Esophagus squamous epithelium (tissue), 5 donors: ENCODE measurements around the gene GPR78. TPM values are rescaled to one million over a fixed set of nuclear protein-coding genes. Genes with fewer than 3 reads are reported as not detected.

ENCODE experiments used
- DNase-seq: peaks from one replicate; lab custom pipeline; 2025; lab: John Stamatoyannopoulos, UW
- H3K27ac ChIP-seq, 4 donors: fragments of 200-600 bp; sonication (generic); one replicate each; pipeline ENCODE4 v1.5.1; 2016 to 2019; ENCODE audit warnings: mild to moderate bottlenecking in 1 of 4
- H3K27me3 ChIP-seq, 4 donors: fragments of 200-600 bp; sonication (generic); 1 replicate in 3 of 4; 2 replicates in 1 of 4; pipeline versions ENCODE4 v1.5.1 to v1.6.0; 2017 to 2021; ENCODE audit warnings: antibody characterized with exemption in 1 of 4
- H3K36me3 ChIP-seq, 3 donors: fragments of 200-600 bp; sonication (generic); one replicate each; pipeline ENCODE4 v1.5.1; 2016 to 2019
- H3K4me1 ChIP-seq, 3 donors: fragments of 200-600 bp; sonication (generic); one replicate each; pipeline ENCODE4 v1.5.1; 2017 to 2019
- H3K4me3 ChIP-seq, 4 donors: fragments of 200-600 bp; sonication (generic); 1 replicate in 3 of 4; 2 replicates in 1 of 4; pipeline ENCODE4 v1.5.1; 2016 to 2019; ENCODE audit warnings: mild to moderate bottlenecking in 2 of 4, moderate library complexity in 1 of 4
- H3K9me3 ChIP-seq, 3 donors: fragments of 200-600 bp; sonication (generic); one replicate each; pipeline ENCODE4 v1.5.1; 2016 to 2019
- POLR2A ChIP-seq, 4 donors: fragments of 450-650 bp; IDR thresholded peaks; one replicate each; pipeline ENCODE4 v1.6.1; 2017; ENCODE audit warnings: antibody characterized with exemption in 4 of 4, mild to moderate bottlenecking in 4 of 4, moderate library complexity in 3 of 4
- WGBS, 2 donors: methylation state at CpG; one replicate each; pipeline ENCODE4 v1.1.5; 2018; 5-methylcytosine and 5-hydroxymethylcytosine counted together
- intact Hi-C: fragments of 100-400 bp; cut with DNase I; formaldehyde crosslinking; loops from one replicate; pipeline ENCODE4 v1.15.0; 2022
- total RNA-seq, 4 donors: library from RNA; depleted of rRNA; stranded (reverse); fragments of >200 nt; gene quantifications; one replicate each; pipeline ENCODE4 v1.1.0, GENCODE V29; 2016
- TF ChIP-seq, protein P1 (sequence below), 6 experiments: fragments of 450-650 bp in 4 of 6; fragments of 200-600 bp in 2 of 6; sonication (generic) in 2 of 6; IDR thresholded peaks; one replicate each; pipeline ENCODE4 v1.5.1; 2016 to 2019; ENCODE audit warnings: antibody characterized with exemption in 6 of 6, mild to moderate bottlenecking in 4 of 6, moderate library complexity in 4 of 6
- donor health status: DM: yes; HTN: yes; CAD: no.

Gene GPR78
- total RNA-seq, 4 donors from 2014 or later: 2.5 to 8.3 (median 3.1) TPM

DNA sequence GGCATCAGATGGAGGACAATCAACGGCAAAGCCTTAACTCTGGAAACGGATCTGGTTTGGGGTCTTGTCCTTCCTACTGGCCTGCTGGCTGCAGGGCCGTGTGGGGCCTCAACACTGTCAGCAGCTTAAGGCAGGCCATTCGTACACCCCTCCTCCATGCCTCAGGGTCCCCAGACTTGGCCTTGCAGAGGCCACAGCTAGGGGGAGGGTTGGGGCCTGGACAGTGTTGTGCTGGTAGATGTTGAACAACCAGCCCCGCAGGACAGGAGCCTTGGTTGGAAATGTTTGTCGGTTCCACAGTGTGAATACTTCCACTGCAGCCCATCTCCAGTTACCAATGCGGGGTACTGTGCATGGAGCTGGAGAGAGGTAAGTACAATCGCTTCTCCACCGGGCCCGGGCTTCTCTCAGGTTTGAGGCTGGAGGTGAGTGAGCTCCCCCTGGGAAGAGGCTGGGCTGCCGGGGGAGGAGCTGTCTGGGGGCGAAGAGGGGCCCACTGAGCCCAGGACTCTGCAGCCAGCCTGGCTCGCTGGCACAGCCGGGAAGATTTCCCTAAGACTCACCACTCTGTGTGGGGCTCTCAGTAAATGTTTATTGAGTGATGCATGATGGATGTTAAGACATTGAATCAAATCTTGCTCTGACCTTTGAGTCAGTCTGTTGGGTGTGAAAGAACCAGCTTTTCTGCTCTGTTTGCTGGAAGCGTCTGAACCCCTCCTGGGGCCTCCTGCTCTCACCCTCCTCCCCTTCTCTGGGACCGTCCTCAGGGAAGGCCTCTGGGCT lies 19.7 kb upstream of the GPR78 start:
- intact Hi-C loops: no loop called here
- no peak for TF ChIP-seq POLR2A (IDR thresholded peaks at IDR 0.05)
- TF ChIP-seq, protein P1, sequence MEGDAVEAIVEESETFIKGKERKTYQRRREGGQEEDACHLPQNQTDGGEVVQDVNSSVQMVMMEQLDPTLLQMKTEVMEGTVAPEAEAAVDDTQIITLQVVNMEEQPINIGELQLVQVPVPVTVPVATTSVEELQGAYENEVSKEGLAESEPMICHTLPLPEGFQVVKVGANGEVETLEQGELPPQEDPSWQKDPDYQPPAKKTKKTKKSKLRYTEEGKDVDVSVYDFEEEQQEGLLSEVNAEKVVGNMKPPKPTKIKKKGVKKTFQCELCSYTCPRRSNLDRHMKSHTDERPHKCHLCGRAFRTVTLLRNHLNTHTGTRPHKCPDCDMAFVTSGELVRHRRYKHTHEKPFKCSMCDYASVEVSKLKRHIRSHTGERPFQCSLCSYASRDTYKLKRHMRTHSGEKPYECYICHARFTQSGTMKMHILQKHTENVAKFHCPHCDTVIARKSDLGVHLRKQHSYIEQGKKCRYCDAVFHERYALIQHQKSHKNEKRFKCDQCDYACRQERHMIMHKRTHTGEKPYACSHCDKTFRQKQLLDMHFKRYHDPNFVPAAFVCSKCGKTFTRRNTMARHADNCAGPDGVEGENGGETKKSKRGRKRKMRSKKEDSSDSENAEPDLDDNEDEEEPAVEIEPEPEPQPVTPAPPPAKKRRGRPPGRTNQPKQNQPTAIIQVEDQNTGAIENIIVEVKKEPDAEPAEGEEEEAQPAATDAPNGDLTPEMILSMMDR (IDR thresholded peaks at IDR 0.05): no peak
- H3K36me3 ChIP-seq: no peaks in the 10 kb centered on the region
- peak overlapping the region in 3 of 4 donors; percentile 1 to 18 (median 10) for H3K4me3 ChIP-seq
- no peaks in the 10 kb centered on the region for H3K9me3 ChIP-seq
- H3K27ac ChIP-seq: peak overlapping the region; percentile 30 to 72 (median 43)
- no peak for DNase-seq
- WGBS, 2 donors: 62 to 79% methylated on average over 3 to 5 of the region's 16 CpGs
- peaks cover 0 to 4% (median 0%) of the 10 kb centered on the region in 3 donors for H3K4me1 ChIP-seq
- H3K27me3 ChIP-seq: peaks cover 0 to 2% (median 0%) of the 10 kb centered on the region in 4 donors

DNA sequence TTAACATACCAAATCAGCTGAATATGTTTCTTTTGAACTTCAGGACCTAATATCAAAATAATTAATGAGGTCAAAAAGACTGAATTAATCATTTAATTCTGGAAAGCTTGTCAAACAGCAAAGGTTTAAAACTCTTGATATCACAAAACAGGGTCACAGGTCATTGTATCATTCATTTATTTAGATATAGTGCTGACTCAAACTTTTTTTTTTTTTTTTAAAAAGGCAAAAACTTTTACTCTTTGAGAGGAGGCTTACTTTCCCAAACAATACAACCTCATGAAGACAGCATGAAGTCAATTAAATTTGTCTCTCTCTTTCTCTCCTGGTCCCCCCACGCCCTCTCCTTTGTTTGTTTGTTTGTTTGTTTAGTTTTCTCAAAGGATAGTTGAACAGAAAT lies 15.6 kb upstream of the GPR78 start:
- WGBS, 2 donors: 25 to 35% methylated on average over 1 of the region's 1 CpG
- Histone ChIP-seq H3K27ac (no peak overlapping the region), H3K36me3 (no peaks in the 10 kb centered on the region), H3K27me3 (peaks cover 0 to 2% (median 0%) of the 10 kb centered on the region in 4 donors), H3K4me3 (no peak overlapping the region), H3K9me3 (no peaks in the 10 kb centered on the region), H3K4me1 (no peaks in the 10 kb centered on the region)
- intact Hi-C loops: no loop called here
- TF ChIP-seq POLR2A (IDR thresholded peaks at IDR 0.05): no peak
- TF ChIP-seq, protein P1 (IDR thresholded peaks at IDR 0.05): no peak
- DNase-seq: no peak

DNA sequence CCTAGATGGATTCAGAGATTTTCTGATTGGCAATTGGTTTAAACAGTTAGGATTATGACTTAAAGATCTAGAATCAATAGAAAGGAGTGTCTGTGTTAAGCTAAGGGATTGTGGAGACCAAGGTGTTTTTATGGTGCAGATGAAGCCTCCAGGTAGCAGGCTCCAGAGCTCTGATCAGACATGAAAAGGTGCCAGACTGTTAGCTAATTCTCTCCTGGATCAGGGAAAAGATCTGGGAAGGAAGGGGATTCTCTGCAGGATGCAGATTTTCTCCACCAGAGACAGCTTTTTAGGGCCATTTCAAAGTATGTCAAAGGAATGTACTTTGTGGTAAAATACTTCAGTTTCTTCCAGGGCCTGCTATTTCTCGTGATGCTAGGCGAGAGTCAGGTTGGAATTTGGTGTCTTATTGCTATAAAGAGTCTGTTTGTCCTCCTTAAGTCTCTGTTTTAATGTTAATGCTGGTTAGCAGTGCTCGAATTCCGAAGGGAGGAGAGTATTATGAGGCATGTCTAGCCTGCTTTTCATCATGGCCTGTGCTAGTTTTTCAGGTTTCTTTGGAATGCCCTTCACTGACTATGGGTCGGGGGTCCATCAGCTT lies 12.0 kb upstream of the GPR78 start:
- peaks cover 0 to 2% (median 0%) of the 10 kb centered on the region in 4 donors for H3K27me3 ChIP-seq
- H3K4me1 ChIP-seq: peaks cover 0 to 13% (median 0%) of the 10 kb centered on the region in 3 donors
- intact Hi-C loops: no loop called here
- H3K9me3 ChIP-seq: no peaks in the 10 kb centered on the region
- TF ChIP-seq, protein P1 (IDR thresholded peaks at IDR 0.05): no peak
- TF ChIP-seq POLR2A (IDR thresholded peaks at IDR 0.05): no peak
- no peak for DNase-seq
- no peak overlapping the region for H3K27ac ChIP-seq
- WGBS, 2 donors: 52 to 53% methylated on average over 5 of the region's 5 CpGs
- H3K36me3 ChIP-seq: no peaks in the 10 kb centered on the region
- no peak overlapping the region for H3K4me3 ChIP-seq

DNA sequence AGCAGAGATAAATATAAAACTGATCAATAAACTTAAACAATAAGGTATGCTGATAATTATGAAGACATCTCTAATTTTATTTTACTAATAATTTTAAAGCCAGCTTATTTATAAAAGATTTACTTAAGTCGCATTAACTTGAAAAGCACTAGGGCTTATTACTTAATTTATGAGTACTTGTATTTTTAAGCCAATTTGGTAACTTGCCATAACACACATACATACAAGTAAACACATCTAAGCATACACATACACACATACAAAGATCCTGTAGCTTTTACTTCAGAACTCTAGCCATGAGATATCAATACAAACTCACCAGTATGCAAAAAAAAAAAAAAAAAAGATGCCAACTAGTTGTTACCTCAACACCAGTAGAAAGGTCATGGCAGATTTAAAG lies 10.0 kb upstream of the GPR78 start:
- H3K27me3 ChIP-seq: peaks cover 0 to under 1% (median 0%) of the 10 kb centered on the region in 4 donors
- no peak overlapping the region for H3K4me3 ChIP-seq
- H3K4me1 ChIP-seq: peaks cover 0 to 13% (median 0%) of the 10 kb centered on the region in 3 donors
- DNase-seq: no peak
- 69 to 70% methylated on average over 1 of the region's 1 CpG for WGBS, 2 donors
- no peaks in the 10 kb centered on the region for H3K9me3 ChIP-seq
- intact Hi-C loops: no loop called here
- TF ChIP-seq, protein P1 (IDR thresholded peaks at IDR 0.05): no peak
- no peak for TF ChIP-seq POLR2A (IDR thresholded peaks at IDR 0.05)
- H3K36me3 ChIP-seq: no peaks in the 10 kb centered on the region
- no peak overlapping the region for H3K27ac ChIP-seq
